Stromal cell of bone marrow (primary cell): ENCODE measurements around the gene MTOR.
A peak's percentile ranks its signal among the peaks of the same experiment; 100 is the strongest.
"Not testable (repeated sequence)": the region's sequence is repeated elsewhere in the genome, so short reads cannot be mapped to it uniquely, and the experiment has no call there.

Experiments
- DNase-seq: peaks from one replicate; pipeline ENCODE4 v3.0.0-alpha.2; 2012; ENCODE audit warnings: low read depth

MTOR gene

DNA sequence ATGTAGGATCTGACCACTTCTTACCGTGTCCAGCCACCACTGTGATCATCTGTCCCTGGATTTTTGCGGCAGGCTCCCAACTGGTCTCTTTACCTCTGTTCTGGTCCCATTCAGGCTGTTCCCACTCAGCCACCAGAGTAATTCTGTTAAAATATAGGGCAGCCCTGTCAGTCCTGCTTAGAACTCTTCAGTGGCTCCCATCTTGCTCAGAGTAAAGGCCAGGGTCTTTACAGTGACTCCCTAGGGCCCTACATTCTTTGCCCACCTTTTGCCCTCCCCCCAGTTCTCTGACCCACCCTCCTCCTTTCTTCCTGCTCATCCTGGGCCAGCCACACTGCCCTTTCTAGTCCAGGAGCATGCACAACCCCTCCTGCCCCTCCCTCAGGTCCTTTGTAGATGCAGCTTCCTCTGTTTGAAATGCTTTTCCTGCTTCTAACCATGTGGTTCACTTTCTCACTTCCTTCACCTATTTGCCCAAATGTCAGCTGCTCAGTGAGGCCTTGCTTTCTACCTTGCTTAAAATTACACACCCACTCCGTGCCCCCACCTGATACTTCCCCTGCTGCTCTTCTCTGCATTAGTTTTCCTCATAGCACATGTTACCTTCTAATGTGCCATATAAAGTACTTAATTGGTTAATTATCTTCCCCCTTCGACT, 18.5 kb upstream of the MTOR start:
- no peak for DNase-seq

DNA sequence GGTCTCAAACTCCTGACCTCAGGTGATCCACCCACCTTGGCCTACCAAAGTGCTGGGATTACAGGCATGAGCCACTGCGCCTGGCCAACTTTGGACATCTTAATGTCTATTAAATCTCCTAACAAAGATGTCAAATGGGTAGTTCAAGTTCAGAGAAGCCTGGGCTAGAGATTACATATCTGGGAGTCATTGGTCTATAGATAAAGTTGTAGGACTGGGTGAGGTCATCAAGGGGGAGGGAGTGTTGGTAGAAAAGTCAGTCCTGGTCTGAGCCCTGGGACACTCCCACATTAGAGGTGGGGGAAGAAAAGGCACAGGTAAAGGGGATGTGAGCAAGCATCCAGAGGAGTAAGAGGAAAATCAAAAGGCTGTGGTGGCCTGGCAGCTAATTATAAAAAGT, 17.3 kb upstream of the MTOR start:
- DNase-seq: no peak

DNA sequence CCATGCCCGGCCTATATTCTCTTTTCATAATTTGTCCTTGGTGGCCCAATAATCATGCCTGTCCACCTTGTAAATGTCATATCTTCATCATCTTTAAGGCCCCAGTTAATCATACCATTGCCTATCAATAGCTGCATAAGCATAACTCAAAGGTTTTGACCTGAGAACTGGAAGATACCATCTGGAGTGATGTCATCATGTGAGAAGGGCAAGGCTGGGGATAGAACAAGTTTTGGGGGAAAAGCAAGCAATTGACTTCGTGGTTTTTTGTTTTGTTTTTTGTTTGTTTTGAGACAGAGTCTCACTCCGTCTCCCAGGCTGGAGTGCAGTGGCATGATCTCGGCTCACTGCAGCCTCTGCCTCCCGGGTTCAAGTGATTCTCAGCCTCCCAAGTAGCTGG, 16.8 kb upstream of the MTOR start:
- no peak for DNase-seq

DNA sequence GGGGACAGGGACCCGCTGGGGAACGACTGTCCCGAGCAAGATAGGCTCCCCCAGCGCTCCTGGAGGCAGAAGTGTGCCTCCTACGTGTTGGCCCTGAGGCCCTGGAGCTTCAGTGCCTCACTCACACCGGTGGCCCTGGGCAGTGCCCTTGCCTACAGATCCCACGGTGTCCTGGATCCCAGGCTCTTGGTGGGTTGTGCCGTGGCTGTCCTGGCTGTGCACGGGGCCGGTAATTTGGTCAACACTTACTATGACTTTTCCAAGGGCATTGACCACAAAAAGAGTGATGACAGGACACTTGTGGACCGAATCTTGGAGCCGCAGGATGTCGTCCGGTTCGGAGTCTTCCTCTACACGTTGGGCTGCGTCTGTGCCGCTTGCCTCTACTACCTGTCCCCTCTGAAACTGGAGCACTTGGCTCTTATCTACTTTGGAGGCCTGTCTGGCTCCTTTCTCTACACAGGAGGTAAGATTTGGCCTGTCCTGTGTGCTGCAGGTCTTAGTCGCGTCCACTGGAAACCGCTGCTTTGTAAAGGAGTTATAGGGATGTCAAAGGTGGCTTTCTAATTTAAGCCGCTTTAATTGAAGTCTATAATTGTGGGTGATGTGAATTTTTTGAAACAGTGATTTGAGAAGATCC, 11.4 kb upstream of the MTOR start:
- DNase-seq: no peak

DNA sequence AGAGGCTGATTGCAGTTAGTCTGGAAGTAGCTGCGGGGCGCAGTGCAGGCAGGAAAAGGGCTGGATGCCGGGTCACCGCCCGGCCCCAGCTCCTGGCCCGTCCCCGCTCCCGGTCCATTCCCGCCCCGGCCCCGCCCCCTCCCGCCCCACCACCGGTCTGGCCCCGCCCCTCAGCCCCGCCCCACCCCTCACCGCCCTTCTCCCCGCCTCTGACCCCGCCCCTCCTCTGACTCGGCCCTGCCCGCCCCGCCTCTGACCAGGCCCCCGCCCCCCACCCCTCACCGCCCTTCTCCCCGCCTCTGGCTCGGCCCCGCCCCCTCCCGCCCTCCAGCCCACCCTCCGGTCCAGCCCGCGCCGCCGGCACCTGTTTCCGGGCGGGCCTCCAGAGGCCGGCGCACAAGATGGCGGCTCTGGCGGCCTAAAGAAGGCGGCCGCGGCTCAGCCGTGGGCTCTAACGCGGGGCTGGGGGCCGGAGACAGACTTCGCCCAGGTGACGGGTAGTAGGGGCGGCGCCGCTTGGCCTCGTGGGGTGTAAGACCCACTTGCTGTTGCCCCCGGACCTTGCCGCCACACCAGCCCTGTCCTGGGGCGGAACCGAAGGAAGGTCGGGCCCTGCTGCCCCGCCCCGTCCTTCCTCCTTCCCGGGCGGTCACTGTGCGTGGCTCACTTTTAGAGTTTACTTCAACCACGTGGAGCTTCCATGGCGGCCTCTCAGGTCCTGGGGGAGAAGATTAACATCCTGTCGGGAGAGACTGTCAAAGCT, 10.7 kb upstream of the MTOR start, which contains the start of gene UBIAD1:
Gene UBIAD1 (plus strand): TSS at position 367 of the 763 bp plus-strand sequence. CDS start 334 bp downstream, at position 701.
- DNase-seq: peak; percentile 74

DNA sequence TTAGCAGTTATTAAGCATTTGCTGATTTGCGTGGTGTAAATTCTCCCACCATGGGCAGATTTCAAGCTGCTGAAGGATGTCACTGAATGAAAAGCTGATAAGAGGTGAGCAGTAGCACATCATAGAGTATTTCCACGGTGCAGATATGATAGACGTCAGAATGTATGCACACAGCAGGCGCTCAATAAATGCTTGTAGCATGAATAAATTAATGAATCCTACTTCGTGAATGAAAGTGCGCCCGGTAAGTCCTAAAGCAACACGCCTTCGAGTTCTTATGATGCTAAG, 10.1 kb upstream of the MTOR start:
- DNase-seq: no peak

DNA sequence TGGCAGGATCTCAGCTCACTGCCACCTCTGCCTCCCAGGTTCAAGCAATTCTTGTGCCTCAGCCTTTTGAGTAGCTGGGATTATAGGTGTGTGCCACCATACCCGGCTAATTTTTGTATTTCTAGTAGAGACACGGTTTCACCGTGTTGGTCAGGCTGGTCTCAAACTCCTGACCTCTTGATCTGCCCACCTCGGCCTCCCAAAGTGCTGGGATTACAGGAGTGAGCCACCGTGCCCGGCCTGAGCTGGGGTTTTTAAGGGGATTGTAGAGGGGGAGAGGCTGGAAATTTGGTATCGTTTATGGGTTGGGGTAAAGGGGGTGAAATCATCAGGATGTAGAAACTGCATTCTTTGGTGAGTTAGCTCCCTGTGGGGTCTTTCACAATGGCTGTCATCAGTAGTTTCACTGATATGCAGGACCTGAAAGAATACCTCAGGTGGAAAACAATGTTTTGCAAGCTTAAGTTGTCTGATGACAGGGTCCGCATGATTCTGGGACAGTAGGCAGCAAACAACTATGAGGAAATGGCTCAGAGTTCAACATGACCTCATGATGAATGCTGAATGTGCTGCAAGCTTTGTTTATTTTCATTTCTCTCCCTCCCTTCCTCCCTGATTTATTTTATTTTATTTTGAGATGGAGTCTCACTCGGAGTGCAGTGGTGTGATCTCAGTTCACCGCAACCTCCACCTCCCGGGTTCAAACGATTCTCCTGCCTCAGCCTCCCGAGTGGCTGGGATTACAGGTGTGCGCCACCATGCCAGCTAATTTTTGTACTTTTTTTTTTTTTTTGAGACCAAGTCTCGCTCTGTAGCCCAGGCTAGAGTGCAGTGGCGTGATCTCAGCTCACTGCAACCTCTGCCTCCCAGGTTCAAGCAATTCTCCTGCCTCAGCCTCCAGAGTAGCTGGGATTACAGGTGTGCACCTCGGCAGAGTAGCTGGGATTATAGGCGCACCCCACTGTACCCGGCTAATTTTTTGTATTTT, 5.3 kb upstream of the MTOR start:
- DNase-seq: not testable (repeated sequence)

DNA sequence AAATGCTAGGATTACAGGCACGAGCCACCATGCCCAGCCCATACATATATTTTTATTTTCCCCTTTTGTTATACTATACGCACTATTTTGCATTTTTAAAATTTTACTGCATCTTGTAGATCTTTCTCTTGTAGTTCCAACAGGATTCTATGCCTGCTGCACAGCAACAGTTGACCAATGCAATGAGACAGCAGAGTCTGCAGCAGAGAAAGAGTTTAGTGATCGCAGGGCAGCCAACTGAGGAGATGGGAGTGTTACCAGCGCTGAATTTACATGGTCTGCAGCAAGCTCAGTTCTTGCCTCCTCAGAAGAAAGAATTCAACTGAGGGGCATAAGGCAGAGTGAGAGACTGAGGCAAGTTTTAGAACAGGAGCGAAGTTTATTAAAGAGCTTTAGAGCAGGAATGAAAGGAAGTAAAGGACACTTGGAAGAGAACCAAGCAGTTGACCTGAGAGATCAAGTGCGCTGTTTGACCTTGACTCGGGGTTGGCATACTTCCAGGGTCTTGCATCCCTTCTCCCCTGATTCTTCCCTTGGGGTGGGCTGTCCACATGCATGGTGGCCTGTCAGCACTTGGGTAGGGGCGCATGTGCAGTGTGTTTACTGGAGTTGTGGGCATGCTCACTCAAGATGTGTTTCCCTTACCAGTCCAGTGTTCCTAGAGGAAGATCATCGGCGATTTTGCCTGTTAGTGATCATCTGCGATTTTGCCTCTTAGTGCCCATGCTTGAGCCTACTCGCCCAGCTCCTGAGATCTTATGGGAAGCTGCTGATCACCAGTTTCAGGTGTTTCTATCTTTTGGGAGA, 4.1 kb upstream of the MTOR start:
- DNase-seq: no peak

DNA sequence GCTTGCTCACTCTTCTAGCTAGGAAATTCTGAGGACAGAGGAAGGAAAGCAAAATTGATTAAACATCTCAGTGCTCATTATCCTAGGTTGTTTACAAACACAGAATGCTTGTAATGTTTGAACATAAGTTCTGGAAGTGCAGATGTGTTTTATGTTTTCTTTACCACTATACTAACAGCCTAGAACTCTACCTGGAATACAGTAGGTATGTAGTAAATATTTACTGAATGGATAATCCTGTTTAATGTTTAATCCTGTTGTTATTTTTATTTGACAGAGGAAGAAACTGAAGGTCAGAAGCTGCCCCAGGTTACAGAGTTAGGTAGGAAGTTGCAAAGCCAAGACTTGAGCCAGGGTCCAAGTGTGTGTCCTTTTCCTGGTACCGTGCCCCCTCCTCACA, 6.1 kb downstream of the MTOR start:
- no peak for DNase-seq

DNA sequence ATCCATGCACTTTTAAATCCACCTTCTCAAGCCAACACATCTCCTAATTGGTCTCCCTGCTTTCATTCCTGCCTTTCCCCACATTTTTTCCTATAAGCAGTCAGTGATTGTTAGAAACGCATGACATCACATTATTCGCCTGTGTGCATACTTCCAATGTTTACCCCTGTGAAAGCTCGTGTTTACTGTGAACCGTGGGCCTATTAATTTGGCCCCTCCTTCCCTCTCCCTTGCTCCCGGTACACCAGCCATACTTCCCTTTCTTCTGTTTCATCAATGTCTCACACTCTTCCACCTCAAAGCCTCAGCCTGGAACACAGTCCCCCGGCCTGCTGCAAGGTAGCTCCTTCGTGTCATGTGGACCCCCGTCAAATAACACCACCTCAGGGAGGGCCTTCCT, 9.1 kb downstream of the MTOR start:
- DNase-seq: no peak

DNA sequence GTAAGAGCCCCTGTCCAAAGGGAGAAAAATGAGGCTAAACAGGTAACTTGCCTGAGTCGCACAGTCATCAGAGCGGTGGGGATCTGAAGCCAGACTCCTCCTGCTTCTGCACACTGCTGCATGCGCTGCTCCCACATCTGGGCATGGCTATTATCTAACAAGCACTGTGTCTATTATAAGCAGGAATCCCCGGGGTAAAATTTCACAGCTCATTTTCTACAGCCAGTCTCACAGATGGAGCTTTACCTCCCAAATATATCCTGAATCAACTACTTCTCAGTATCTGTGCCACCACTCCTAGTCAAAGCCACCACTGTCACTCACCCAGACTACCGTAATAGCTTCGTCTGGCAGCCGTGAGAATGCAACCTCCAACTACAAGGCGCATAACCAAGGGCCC, 9.8 kb downstream of the MTOR start:
- DNase-seq: no peak

DNA sequence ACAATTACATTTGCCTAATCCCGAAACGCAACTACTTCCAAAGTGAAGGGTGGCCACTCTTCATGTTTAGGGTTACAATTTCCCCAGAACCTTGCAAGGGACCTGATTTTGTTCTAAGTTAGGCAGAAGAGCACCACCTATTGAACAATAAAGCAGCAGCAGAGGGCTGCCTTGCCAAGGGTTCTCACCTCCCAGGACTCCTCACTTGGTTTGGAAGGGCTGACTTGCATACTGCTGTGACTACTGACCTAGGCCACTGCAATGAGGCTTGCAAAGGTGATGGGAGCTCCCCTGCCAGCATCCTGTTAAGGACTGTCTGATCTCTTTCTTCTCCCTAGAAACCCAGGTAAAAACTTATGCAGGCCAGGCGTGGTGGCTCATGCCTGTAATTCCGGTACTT, 14.2 kb downstream of the MTOR start:
- no peak for DNase-seq

DNA sequence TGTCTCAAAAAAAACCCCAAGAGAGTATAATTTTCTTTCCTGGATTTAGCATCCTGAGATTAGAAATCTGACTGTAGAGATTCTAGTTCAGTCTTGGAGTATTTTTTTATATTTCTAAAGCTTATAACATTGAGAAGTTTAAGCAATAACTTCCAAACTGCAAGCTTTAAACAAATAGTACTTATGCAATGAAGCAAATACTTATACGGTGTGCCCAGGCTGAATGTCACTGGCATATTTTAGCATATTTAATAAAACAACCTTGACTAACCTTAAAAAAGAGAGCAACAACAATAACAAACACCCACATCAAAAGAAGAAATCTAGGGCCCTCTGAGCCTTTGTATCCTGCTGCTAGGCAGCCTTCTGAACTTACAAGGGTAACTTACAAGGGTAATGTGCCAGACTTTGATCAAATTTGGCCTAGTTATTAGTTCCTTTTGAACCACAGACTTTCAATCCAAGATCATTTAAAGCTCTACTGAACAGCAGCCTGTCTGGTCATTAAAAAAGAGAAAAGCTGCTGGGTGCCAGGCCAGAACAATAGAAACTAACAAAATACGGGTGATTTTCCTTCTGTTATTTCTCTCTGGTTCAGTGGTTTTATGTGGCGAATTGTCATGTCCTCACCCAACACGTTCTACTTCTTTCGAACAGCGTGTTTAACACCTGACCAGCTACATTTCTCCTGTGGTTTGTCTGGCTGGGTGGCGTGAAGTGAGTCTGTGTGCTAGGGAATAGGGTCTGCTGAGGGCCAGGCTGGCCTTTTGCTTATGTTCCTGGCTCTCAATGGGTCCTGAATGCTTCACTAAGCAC, 16.2 kb downstream of the MTOR start:
- DNase-seq: no peak

DNA sequence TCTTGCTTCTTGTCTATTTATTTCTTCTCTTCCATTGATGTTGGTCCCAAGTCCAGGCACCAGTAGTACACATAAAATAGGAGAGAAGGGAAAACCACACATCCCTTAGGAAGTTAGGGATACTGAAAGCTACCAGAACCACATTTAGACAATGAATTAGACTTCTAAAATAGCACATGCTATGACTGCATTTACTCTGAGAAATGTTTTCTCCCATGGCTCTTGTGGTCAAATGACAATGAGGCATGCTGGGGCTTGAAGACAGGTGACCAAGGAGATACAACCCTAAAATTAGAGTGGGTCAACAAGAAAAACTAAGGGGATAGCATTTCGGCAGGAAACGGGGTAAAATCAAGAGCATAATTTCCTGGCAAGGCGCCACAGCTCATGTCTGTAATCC, 17.1 kb downstream of the MTOR start:
- no peak for DNase-seq

DNA sequence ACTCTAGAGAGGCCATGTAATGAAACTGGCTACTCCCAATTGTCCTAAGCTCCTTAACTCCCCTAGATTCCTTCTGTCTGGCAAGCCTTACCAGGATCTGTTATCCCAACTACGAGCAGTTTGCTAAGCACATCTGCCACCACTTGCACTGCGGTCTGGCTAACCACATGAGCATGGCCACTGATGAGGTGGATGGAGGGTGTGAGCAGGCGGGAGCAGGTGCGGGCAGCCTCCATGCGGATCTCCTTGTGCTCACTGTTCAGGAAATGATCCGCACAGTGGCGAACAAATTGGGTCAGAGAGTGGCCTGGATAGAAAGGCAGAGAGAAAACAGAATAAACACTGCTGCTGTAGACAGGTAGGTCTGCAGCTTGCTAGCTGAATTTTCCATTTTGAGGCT, 24.0 kb downstream of the MTOR start:
- no peak for DNase-seq

DNA sequence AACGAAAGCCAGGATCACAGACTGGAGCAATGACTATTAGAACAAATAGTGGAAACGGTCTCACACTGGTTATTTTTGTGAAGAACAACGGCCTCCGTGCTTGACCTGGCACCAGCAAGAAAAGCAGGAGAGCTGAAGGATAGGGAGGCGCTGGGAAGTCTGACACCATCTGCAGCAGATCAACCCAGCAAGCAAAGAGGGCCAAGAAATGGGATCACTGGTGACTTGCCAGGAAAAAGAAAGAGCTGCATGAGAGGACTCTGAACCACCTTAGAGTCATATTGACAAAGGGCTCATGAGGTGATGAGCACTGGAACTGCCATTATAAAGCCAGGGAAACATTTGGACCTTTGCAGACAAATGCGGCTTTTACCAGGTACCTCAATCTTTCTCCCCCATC, 25.0 kb downstream of the MTOR start:
- DNase-seq: no peak

DNA sequence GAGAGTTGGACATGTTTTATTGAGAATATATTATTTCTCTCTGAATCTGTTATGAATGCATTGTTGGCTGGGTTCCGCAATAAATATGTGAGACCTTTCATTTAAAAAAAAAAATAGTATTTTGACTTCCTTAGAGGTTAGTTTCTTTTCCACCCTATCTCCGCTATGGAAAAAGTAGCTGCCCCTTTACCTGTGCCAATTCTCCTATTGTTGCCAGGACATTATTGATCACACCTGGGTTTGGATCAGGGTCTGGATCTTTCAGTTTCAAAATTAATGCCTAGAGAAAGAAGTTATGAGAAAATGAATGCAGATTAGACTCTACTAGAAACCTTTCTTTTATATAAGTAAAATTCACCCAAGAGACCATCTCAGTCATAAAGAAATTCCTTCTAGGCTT, 29.1 kb downstream of the MTOR start:
- DNase-seq: no peak

DNA sequence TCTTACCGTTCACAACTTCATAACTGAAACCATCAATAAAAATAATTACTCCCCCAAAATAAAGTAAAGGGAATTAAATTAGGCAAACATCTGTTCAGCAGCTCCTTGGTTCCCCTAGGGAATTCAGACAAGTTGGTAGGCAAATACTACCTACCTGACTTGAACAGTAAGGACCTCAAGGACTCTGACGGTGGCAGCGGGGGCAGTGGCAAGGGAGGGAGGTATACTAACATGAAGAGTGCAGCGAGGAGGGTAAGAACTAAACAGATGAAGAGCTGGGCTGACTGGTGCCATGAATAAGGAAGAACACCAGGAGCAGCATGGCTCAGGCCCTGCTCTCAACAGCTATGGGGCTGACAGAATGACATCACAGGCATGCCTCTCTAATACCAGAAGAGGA, 33.1 kb downstream of the MTOR start:
- DNase-seq: no peak

DNA sequence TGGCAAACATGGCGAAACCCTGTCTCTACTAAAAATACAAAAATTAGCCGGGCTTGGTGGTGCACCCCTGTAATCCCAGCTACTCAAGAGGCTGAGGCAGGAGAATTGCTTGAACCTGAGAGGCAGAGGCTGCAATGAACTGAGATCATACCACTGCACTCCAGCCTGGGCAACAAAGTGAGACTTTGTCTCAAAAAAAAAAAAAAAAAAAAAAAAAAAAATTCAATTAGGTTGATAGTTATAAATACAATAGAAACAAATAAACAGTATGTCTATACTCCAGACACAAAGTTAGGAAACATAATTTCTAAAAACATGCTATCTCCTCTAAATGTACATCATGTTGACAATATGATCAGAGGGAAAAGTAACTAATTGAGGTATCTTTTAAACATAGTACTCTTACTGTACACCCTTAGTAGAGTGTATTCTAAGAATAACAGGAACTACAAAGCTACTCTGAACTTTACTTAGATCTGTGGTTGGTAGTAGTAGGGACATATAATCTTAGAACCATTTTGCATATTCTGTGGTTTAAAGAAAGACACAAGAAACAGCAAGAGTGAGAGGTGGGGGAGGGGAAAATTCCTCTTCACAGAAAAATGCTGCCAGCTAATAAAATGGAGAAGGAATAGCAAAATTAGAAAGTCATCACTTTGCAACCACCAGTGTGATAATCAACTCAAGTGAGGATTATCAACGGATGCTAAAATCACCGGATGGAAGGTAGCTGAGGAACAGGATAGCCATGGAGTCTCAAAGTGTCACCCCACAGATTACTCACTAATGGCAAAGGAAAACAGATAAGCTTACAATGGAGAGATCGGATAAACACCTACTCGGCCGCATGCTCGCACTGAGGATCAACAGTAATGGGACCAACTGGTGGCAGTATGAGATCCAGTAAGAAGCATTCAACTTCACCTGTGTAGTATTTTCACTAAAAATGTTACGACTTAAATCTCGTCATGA, 35.0 kb downstream of the MTOR start:
- DNase-seq: no peak
